ENCODE data around the gene SLC44A3.

Gene SLC44A3

GRCh38 chr1:94790670-94791069 lies 29.5 kb upstream of the SLC44A3 start:
- H4K20me1 ChIP-seq (ENCODE audit: insufficient read depth): no peaks in the 10 kb centered on the region
- H3K4me3 ChIP-seq (IDR thresholded peaks at IDR 0.05; ENCODE audit: insufficient read depth, low read depth, low read length): no peak overlapping the region
- no peak overlapping the region for H3K4me2 ChIP-seq
- TF ChIP-seq CTCF (conservative IDR thresholded peaks at IDR 0.05; ENCODE audit: low read depth, low read length): no peak
- no peaks in the 10 kb centered on the region for H3K36me3 ChIP-seq (ENCODE audit: insufficient read depth)
- no peaks in the 10 kb centered on the region for H3K79me2 ChIP-seq (ENCODE audit: insufficient read depth, low read depth)
- no peak overlapping the region for H2AFZ ChIP-seq (ENCODE audit: low read depth)
- H3K9ac ChIP-seq: no peak overlapping the region
- no peaks in the 10 kb centered on the region for H3K4me1 ChIP-seq (ENCODE audit: low read depth, poor library complexity, severe bottlenecking)
- H3K27ac ChIP-seq: no peak overlapping the region
- H3K27me3 ChIP-seq (ENCODE audit: insufficient read depth, low read depth): no peaks in the 10 kb centered on the region

- Histone ChIP-seq H3K79me2 (ENCODE audit: insufficient read depth, low read depth) (no peaks in the 10 kb centered on the region), H2AFZ (ENCODE audit: low read depth) (no peak overlapping the region), H3K36me3 (ENCODE audit: insufficient read depth) (no peaks in the 10 kb centered on the region), H3K4me2 (no peak overlapping the region), H3K9ac (no peak overlapping the region), H3K4me3 (IDR thresholded peaks at IDR 0.05; ENCODE audit: insufficient read depth, low read depth, low read length) (no peak overlapping the region), H4K20me1 (ENCODE audit: insufficient read depth) (no peaks in the 10 kb centered on the region), H3K27me3 (ENCODE audit: insufficient read depth, low read depth) (no peaks in the 10 kb centered on the region), H3K4me1 (ENCODE audit: low read depth, poor library complexity, severe bottlenecking) (no peaks in the 10 kb centered on the region), H3K27ac (no peak overlapping the region)
- no peak for TF ChIP-seq CTCF (conservative IDR thresholded peaks at IDR 0.05; ENCODE audit: low read depth, low read length)
Observed at GRCh38 chr1:94792473-94793295, 27.5 kb upstream of the SLC44A3 start.

- no peak overlapping the region for H3K27ac ChIP-seq
- no peak overlapping the region for H3K4me3 ChIP-seq (IDR thresholded peaks at IDR 0.05; ENCODE audit: insufficient read depth, low read depth, low read length)
- H3K36me3 ChIP-seq (ENCODE audit: insufficient read depth): no peaks in the 10 kb centered on the region
- no peak overlapping the region for H2AFZ ChIP-seq (ENCODE audit: low read depth)
- TF ChIP-seq CTCF (conservative IDR thresholded peaks at IDR 0.05; ENCODE audit: low read depth, low read length): no peak
- no peaks in the 10 kb centered on the region for H3K79me2 ChIP-seq (ENCODE audit: insufficient read depth, low read depth)
- H3K9ac ChIP-seq: no peak overlapping the region
- no peak overlapping the region for H3K4me2 ChIP-seq
- H4K20me1 ChIP-seq (ENCODE audit: insufficient read depth): no peaks in the 10 kb centered on the region
- no peaks in the 10 kb centered on the region for H3K4me1 ChIP-seq (ENCODE audit: low read depth, poor library complexity, severe bottlenecking)
- no peaks in the 10 kb centered on the region for H3K27me3 ChIP-seq (ENCODE audit: insufficient read depth, low read depth)
Observed at GRCh38 chr1:94793296-94793656, 26.9 kb upstream of the SLC44A3 start.

GRCh38 chr1:94795434-94795833 lies 24.7 kb upstream of the SLC44A3 start:
- H3K4me2 ChIP-seq: no peak overlapping the region
- no peaks in the 10 kb centered on the region for H3K4me1 ChIP-seq (ENCODE audit: low read depth, poor library complexity, severe bottlenecking)
- H3K4me3 ChIP-seq (IDR thresholded peaks at IDR 0.05; ENCODE audit: insufficient read depth, low read depth, low read length): no peak overlapping the region
- no peaks in the 10 kb centered on the region for H4K20me1 ChIP-seq (ENCODE audit: insufficient read depth)
- no peaks in the 10 kb centered on the region for H3K36me3 ChIP-seq (ENCODE audit: insufficient read depth)
- H3K9ac ChIP-seq: no peak overlapping the region
- H3K79me2 ChIP-seq (ENCODE audit: insufficient read depth, low read depth): no peaks in the 10 kb centered on the region
- H3K27me3 ChIP-seq (ENCODE audit: insufficient read depth, low read depth): no peaks in the 10 kb centered on the region
- TF ChIP-seq CTCF (conservative IDR thresholded peaks at IDR 0.05; ENCODE audit: low read depth, low read length): no peak
- H3K27ac ChIP-seq: no peak overlapping the region
- H2AFZ ChIP-seq (ENCODE audit: low read depth): no peak overlapping the region

Measured in KMS-11 (cell line).